ENCODE results near the gene NFIA. TPM values are rescaled to one million over a fixed set of nuclear protein-coding genes. Genes with fewer than 3 reads are reported as not detected.
A peak's percentile ranks its signal among the peaks of the same experiment; 100 is the strongest.

NFIA gene
- total and polyA plus RNA-seq, 2 of the 13 experiments (the other 11 are each of a cell fraction or from before 2014, with no cell fraction given) = 14.7 to 28.5 TPM

- TF ChIP-seq THAP11 (CRISPR knock-in tag; IDR thresholded peaks at IDR 0.05) (0 out of 2 replicates have a peak, but pooled peaks have one; percentile 10), FOSL1 (CRISPR knock-in tag; IDR thresholded peaks at IDR 0.05; ENCODE audit: borderline replicate concordance) (no peak), ETV5 (CRISPR knock-in tag; IDR thresholded peaks at IDR 0.05; ENCODE audit: borderline replicate concordance) (no peak), ERF (CRISPR knock-in tag; IDR thresholded peaks at IDR 0.05) (peak; percentile 10; the same call in 1 of the 2 replicates), NFYB (CRISPR knock-in tag; IDR thresholded peaks at IDR 0.05) (no peak), GFI1 (CRISPR knock-in tag; IDR thresholded peaks at IDR 0.05; ENCODE audit: borderline replicate concordance) (no peak), ATF1 (CRISPR knock-in tag; IDR thresholded peaks at IDR 0.05) (no peak), YY1 (IDR thresholded peaks at IDR 0.05; ENCODE audit: insufficient read depth, insufficient replicate concordance, low read depth, low read length) (peak; percentile 15), ZFP36 (IDR thresholded peaks at IDR 0.05; ENCODE audit: borderline replicate concordance, low read depth, low read length, partially characterized antibody) (no peak), ZNF777 (CRISPR knock-in tag; IDR thresholded peaks at IDR 0.05) (no peak), PRPF4 (IDR thresholded peaks at IDR 0.05; ENCODE audit: low read depth, low read length, poor library complexity, severe bottlenecking) (peak; percentile 59), MXD3 (CRISPR knock-in tag; IDR thresholded peaks at IDR 0.05) (no peak), ZNF747 (CRISPR knock-in tag; IDR thresholded peaks at IDR 0.05; ENCODE audit: borderline replicate concordance) (no peak), U2AF1 (optimal IDR thresholded peaks at IDR 0.05; ENCODE audit: low read depth, low read length) (no peak), ZNF543 (CRISPR knock-in tag; IDR thresholded peaks at IDR 0.05) (no peak; the same call in 1 of the 2 replicates), TRIM24 (CRISPR knock-in tag; IDR thresholded peaks at IDR 0.05) (no peak), NFYC (CRISPR knock-in tag; IDR thresholded peaks at IDR 0.05) (no peak), ELF3 (CRISPR knock-in tag; IDR thresholded peaks at IDR 0.05) (no peak), MEIS2 (CRISPR knock-in tag; IDR thresholded peaks at IDR 0.05) (0 out of 2 replicates have a peak, but pooled peaks have one; percentile 29), ATF7-NPFF (CRISPR knock-in tag; IDR thresholded peaks at IDR 0.05; ENCODE audit: low read depth) (no peak), ZBTB7B (CRISPR knock-in tag; IDR thresholded peaks at IDR 0.05) (no peak), MIER3 (CRISPR knock-in tag; IDR thresholded peaks at IDR 0.05; ENCODE audit: borderline replicate concordance) (no peak), SMC3 (IDR thresholded peaks at IDR 0.05; ENCODE audit: low read length) (no peak), BORCS8-MEF2B (CRISPR knock-in tag; IDR thresholded peaks at IDR 0.05) (no peak), NFIC (IDR thresholded peaks at IDR 0.05; ENCODE audit: low read length) (no peak), ZNF879 (CRISPR knock-in tag; IDR thresholded peaks at IDR 0.05) (no peak), RARG (CRISPR knock-in tag; IDR thresholded peaks at IDR 0.05; ENCODE audit: low read depth) (no peak)
- TF ChIP-seq, protein P1, sequence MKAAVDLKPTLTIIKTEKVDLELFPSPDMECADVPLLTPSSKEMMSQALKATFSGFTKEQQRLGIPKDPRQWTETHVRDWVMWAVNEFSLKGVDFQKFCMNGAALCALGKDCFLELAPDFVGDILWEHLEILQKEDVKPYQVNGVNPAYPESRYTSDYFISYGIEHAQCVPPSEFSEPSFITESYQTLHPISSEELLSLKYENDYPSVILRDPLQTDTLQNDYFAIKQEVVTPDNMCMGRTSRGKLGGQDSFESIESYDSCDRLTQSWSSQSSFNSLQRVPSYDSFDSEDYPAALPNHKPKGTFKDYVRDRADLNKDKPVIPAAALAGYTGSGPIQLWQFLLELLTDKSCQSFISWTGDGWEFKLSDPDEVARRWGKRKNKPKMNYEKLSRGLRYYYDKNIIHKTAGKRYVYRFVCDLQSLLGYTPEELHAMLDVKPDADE (CRISPR knock-in tag; IDR thresholded peaks at IDR 0.05) = no peak
- TF ChIP-seq, protein P2, sequence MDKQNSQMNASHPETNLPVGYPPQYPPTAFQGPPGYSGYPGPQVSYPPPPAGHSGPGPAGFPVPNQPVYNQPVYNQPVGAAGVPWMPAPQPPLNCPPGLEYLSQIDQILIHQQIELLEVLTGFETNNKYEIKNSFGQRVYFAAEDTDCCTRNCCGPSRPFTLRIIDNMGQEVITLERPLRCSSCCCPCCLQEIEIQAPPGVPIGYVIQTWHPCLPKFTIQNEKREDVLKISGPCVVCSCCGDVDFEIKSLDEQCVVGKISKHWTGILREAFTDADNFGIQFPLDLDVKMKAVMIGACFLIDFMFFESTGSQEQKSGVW (CRISPR knock-in tag; IDR thresholded peaks at IDR 0.05; ENCODE audit: borderline replicate concordance) = no peak
Observed at GRCh38 chr1:61081686-61082310, 563 bp upstream of the NFIA start (continued).
